HG03103 (cell line): ENCODE data around the gene KLRK1.
A peak's percentile ranks its signal among the peaks of the same experiment; 100 is the strongest.
"Not testable (repeated sequence)": the region's sequence is repeated elsewhere in the genome, so short reads cannot be mapped to it uniquely, and the experiment has no call there.

Experiments used
- ATAC-seq: cut with Tn5 transposase; IDR thresholded peaks from one replicate; pipeline ENCODE4 v1.9.1; 2021; ENCODE audit warnings: low read depth; ENCODE audit not compliant: unreplicated experiment

KLRK1 gene

DNA sequence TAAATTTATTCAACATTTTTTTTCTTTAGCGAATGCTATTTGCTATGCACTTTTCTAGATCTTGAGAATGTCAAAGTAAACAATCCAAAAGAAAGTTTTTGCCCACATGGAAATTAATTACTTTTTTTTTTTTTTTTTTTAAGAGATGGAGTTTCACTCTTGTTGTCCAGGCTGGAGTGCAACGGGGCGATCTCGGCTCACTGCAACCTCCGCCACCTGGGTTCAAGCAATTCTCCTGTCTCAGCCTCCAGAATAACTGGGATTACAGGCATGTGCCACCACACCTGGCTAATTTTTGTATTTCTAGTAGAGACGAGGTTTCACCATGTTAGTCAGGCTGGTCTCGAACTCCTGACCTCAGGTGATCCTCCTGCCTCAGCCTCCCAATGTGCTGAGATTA lies 1.1 kb upstream of the KLRK1 start:
- not testable (repeated sequence) for ATAC-seq

DNA sequence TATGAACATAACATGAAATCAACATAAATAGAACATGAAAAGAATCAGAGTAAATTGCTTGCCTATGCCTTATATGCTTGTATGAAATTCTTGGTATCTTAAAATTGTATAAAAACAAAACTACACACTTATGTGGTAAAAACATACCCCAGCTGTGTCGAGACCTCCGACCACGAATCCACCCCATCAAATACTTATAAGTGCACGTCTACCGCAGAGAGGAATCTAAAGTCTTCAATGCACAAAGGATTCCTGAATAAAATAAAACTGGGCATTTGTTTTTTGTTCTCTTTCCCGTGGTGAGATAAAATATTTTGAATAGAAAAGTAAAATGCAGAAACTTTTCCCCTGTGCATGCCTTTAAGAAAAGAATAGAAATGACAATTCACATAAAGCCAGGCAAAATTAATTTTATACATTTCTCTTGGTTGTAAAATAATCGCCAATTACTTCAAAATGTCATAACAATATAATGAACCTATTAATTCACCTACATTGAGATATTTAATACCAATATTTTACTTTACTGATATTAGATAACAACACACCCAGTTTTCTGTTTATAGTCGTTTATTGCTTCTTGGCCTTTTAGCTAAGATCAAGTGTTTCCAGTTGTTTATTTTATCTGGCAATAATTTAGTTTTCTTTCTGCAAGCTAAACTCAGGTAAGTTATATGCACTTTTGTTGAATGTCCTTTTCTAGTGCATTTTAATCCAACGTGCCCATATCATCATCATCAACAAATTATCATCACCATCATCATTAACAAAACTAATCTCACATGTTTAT lies 1.0 kb downstream of the KLRK1 start:
- no peak for ATAC-seq

DNA sequence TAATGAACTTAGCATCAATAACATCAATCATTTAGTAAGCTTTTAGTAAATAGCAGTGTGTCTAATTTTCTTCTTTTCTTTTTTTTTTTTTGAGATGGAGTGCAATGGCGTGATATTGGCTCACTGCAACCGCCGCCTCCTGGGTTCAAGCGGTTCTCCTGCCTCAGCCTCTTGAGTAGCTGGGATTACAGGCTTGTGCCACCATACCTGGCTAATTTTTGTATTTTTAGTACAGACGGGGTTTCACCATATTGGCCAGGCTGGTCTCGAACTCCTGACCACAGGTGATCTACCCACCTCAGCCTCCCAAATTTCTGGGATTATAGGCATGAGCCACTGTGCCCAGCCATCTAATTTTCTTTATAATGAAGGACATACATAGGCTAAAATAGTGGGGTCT lies 2.3 kb downstream of the KLRK1 start:
- ATAC-seq: not testable (repeated sequence)

DNA sequence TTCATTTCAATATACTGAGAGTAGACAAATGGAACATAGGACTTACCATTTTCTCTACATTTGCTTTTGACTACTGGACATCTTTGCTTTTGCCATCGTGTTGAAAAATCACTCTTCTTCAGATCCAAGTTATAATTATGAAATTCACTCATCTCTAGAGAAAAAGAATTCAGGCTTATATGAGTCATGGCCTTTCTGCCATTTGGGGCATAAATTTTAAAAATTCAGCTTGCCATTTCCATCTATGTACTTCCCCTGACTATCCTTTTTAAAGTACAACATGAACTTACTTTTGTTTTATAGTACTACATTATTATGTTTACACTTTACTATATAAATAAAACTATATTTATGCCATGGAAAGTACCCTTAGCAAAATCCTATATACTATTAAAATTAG lies 3.0 kb downstream of the KLRK1 start:
- ATAC-seq: no peak

GRCh38 chr12:10385166-10385613 lies 4.7 kb downstream of the KLRK1 start:
- no peak for ATAC-seq

- no peak for ATAC-seq
These were observed 5.7 kb downstream of the KLRK1 start for GRCh38 chr12:10384191-10384590.

- no peak for ATAC-seq
These were observed 7.8 kb downstream of the KLRK1 start for GRCh38 chr12:10381928-10382628.

GRCh38 chr12:10378737-10379136 lies 11.1 kb downstream of the KLRK1 start:
- not testable (repeated sequence) for ATAC-seq

DNA sequence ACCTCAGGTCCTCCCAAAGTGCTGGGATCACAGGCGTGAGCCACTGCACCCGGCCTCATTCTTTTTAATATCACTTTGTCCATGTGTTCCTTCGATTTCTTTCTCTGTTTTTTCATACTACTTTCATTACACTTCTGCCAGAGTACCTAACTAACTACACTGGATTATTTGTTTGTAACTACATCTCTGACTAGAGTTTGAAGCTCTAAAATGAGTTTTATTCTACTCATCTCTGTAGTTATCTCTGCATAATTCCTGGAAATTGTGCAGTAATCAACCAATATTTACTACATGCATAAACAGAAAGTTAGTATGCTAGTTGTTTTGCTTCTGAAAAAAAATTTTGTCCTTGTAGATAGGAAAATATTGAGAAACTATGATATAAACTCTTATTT lies 15.2 kb downstream of the KLRK1 start:
- ATAC-seq: no peak

- ATAC-seq: no peak
These were observed 17.3 kb downstream of the KLRK1 start for GRCh38 chr12:10372559-10372958.

GRCh38 chr12:10371893-10372535 lies 17.8 kb downstream of the KLRK1 start:
- not testable (repeated sequence) for ATAC-seq

- ATAC-seq: no peak
These were observed 20.1 kb downstream of the KLRK1 start for GRCh38 chr12:10369557-10370415.

GRCh38 chr12:10368206-10369171 lies 21.4 kb downstream of the KLRK1 start:
- ATAC-seq: no peak

DNA sequence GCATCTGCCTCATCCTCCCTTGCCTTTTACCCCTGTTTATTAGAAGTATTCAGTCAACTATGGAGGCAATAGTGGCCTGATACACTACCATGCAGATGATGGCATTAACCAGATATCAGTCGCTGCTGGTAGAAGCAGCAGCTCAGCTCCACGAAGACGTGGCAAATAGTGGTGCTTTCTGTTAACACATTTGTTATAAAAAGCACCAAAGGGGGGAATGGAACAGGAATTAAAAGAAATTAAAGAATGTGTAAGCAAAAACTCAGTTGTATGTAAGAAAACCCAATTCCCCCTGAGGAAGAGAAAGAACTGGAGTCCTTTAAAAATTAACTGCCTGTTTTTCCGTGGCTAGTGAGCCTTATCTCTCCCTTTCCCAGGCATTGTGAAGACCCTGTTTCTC lies 22.1 kb downstream of the KLRK1 start:
- not testable (repeated sequence) for ATAC-seq

DNA sequence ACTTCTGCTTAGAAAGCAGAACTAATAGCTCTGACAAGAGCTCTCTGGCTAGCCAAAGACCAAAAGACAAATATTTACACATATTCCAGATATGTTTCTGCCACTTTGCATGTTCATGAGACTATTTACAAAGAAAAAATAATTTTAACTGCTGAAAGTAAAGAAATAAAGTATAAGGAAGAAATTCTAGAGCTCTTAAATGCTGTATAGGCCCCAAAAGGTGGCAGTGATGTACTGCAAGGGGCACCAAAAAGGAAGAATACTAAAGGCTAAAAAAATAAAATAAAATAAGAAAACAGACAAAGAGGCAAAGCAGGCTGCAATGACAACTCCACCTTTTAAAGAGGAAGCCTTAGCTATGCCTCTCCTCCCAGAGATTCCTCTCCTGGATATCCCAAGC lies 23.0 kb downstream of the KLRK1 start:
- no peak for ATAC-seq

GRCh38 chr12:10365696-10366405 lies 24.0 kb downstream of the KLRK1 start:
- no peak for ATAC-seq

DNA sequence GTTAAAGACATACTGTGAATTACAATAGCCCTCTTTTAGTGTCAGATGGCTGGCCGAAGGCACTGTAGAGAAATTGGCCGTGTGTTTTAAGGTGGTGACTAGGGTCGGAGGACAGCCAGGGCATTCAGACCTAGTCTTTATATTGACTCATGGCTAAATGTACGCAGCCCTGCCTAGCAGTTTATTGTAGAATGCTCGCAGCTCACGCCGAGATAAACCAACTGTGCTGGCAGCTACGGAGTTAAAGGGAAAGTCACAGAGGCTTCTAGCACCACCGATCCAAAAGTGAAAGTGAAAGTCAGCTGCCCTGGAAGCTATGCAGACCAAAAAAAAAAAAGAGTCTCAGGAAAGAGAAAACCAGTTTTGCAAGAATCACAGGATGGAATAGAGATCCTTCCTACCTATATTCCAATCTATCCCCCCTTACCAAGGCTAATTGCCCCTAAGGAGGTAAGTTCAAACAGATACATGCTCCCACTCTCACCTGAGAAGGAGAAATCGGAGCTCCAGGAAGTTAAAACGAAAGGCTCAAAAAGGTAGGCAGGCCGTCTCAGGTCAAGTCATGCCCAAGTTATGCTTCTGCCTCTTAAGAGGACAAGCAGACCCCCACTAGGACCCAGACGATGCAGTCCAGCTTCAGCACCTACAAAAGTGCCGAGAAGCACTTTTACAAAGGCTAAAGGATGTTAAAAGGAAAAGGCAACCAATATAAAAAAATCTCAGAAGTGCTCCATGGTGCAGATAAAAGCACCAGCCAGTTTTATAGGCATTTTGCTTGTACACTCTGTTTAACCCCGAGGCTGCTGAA lies 24.8 kb downstream of the KLRK1 start:
- ATAC-seq: peak; percentile 44
